Right renal cortex interstitium (tissue), 3 donors: ENCODE results near the gene COG2. TPM values are rescaled to one million over a fixed set of nuclear protein-coding genes. Genes with fewer than 3 reads are reported as not detected.
A peak's percentile ranks its signal among the peaks of the same experiment; 100 is the strongest.

ENCODE experiments used
- DNase-seq, 3 donors: peaks; one replicate each; pipeline ENCODE4 v3.0.0-alpha.2; 2013; ENCODE audit warnings: low read depth in 3 of 3, low spot score in 2 of 3
- polyA plus RNA-seq, 3 donors: library from polyadenylated mRNA; unstranded; fragments of 120-200 nt; gene quantifications; one replicate each; pipeline ENCODE4 v1.2.1, GENCODE V29; 2013; ENCODE audit not compliant: insufficient read length in 3 of 3

The COG2 gene
- polyA plus RNA-seq, 3 donors: 31.5 to 33.7 (median 32.2) TPM

DNA sequence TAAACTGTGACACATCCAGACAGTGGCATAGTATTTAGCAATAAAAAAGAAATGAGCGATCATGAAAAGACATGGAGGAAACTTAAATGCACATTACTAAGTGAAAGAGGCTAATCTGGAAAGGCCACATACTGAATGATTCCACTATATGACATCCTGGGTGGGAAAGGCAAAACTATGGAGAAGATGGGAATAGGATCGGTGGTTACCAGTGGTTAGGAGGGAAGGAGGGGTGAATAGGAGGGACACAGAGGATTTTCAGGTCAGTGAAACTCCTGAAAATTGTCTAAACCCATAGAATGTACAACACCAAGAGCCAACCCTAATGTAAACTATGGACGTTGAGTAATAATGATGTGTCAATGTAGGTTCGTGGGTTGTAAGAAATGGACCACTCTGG is 57.9 kb downstream of the COG2 start:
- DNase-seq: no peak

DNA sequence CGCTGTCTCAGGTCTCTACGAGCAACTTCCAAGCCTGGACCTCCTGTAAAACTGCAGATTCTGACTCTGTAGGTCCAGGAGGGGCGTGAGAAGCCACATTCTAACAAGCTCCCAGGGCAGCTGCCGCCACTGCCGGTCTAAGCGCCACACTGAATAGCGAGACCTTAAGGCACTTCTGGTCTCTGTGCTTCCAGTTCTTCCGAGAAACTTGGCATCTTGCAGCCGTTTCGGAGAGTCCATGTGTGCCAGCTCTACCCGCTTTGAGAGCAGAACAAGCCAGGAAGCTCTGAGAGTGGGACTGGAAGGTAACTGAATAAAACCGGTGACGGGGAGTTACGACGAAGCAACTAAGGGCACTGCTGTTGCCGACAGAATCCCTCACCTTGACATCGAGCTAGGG is 59.2 kb downstream of the COG2 start:
- no peak for DNase-seq

DNA sequence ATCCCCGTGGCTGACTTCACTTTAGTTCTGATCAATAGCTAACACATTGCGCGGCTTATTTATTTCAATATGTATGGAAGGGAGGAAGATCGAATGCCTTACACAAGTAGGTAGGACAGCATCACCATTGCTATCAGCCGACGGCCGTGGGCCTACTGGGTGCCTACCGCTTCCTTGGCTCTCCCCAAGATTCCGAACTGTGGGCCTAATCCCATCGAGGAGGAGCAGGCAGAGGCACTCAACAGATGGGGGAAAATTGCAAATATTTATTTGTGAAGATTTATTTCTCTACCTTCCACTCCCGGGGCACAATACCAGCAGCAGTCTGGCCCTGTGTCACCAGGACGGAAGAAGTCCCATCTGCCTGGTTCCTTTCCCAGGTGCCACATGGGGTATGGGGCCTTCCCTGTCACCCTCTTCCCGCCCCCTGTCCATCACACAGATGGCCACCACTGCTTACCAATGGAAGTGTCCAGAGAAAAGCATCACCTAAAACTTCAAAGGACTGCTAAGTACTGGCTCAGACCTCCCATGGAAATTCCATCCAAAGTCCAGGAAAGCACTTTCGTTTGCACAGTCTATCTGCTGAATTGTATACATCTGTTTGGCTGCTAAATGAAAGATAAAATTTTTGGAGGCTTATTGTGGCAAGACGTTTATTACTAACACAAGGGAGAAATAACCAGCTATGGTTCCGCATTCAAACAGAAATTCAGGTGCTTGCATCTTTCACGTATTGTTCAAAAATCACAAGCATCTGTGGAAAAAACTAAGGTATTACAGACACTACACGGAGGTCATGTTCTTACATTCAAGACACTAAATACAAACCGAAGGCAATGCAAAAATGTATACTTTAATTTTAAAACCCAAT is 59.9 kb downstream of the COG2 start:
- DNase-seq: no peak

DNA sequence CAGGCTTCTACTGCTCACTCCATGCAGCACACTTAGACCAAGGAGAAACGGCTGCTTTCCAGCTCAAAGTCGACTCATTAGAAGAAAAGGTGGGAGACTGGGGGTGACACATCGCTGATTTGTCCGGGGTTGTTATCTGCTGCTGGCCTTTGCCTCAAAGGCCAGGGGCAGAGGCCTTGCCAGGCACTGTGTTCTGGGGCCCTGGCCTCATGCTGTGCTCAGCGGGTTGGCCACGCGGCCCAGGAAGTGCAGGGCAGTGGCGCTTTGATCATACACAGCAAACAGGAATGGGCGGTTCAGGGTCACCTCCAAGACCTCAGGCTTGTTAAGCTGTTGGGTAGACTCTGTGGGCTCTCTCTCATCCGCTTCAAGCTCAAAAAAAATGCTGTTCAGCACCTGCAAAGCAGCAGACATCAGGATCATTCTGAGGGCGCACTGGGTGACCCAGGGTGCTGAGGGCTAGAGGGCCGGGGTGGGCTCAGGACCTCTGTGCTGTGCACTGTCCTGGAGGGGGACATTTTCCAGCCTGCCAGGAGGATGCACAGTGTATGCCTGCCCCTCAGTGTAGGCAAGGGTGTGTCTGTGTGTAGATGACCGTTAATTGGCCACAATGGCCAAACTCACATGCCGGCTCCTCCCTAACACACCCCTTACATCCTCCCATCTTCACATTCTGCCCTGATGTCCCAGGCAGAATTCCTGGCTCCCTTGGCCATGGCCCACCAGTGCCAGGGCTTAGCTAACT is 60.8 kb downstream of the COG2 start:
- DNase-seq: peak in 1 of 3 donors; percentile 32

DNA sequence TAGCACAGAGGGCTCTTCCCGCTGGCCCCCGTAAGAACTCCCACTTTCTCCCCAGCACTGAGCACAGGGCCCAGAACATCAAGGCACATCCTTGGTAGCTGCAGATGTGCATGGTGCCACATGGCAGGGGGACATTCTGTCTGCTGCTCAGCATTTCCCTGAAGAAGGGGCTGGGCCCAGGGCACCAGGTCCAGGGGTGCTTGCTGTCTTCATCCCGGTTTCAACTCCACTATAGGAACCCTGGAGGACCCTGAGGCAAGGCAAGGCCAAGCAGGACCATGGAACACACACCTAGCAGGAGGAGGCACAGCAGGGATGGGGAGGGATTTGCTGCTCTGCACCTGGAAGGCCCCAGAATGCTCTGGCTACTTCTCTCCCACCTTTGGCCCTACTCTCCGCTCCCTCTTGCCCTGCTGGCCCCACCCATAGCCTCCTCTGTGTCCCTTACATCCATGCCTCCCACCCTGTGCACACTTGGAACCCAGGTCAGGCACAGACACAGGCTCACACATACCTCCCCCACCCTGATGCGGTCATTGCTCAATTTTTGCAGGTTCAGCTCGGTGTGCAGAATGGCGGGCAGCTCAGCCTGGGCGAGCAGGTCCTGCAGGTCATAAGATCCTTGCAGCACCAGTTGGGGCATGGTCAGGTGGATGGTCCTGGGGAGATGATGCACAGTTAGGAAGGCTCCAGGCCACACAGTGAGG is 61.6 kb downstream of the COG2 start:
- DNase-seq: no peak

DNA sequence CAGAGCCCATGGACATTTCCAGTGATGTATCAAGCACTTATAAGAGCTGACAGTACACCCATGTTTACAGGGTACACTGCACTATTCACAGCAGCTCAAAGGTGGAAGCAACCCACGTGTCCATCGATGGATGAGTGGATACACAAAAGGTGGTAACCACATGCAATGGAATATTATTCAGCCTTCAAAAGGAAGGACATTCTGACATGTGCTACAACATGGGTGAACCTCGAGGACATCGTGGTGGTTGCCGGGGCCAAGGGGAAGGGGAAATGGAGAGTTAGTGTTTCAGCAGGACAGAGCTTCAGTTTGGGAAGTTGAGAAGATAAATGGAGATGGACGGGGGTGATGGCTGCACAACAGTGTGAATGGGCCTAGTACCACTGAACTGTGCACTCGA is 62.5 kb downstream of the COG2 start:
- no peak for DNase-seq

DNA sequence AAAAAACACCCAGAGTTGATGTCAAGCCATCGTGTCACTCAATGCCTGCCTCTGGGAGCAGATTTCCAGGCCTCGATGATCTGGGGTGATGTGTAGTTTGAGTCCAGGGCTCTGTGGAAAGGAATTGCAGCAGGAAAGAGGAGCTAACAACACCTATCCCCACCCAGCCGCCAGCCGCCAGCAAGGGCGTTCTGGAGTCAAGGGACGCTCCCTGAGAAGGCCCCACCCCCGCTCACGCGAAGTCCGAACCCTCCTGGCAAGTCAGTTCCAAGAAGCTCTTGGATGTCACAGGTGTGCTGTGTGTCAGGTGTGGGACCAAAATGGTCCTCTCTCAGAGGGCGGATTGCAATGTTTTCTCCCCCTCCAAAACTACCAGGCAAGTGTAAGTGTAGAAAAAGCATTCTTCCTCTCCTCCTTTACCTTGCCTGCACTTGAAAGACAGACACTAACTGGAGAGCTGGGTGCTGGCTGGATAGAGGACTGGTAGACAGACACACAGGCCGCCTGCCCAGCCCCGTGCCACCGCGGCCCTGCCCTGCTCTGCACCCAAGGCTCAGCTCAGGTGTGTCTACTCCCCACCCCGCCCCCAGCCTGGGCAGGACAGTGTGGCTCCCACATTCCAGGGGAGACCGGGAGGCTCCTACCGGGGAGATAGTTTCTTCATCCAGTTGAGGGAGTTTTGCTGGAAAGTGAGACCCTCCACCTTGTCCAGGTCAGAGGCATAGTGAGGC is 63.2 kb downstream of the COG2 start:
- no peak for DNase-seq

DNA sequence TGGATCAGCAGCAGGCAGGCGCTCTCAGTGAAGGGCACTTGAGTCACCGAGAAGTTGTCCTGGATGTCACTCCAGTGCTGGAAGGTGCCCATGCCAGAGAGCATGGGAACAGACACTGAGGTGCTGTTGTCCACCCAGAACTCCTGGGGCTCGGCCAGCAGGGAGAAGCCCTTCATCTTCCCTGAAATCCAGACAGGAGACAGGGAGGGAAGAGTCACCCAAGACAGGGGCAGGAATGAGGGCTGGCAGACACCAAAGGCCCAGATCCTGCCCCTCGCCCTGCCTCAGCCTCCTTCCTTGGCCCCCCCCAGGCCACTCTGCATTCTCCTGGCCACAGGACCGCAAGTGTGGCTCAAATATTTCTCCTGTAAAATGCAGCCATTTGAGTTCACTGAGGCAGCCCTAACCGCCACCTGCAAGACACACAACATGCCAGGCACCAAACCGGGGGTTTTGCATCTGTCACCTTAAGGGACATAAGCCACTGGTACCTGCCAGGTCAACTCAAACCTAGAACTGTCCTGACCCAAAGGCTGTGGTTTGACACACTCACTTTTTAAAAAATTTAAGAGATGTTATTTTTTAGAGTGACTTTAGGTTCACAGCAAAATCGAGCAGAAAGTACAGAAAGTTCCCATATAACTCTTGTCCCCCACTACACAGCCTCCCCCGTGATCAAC is 63.9 kb downstream of the COG2 start:
- DNase-seq: no peak

DNA sequence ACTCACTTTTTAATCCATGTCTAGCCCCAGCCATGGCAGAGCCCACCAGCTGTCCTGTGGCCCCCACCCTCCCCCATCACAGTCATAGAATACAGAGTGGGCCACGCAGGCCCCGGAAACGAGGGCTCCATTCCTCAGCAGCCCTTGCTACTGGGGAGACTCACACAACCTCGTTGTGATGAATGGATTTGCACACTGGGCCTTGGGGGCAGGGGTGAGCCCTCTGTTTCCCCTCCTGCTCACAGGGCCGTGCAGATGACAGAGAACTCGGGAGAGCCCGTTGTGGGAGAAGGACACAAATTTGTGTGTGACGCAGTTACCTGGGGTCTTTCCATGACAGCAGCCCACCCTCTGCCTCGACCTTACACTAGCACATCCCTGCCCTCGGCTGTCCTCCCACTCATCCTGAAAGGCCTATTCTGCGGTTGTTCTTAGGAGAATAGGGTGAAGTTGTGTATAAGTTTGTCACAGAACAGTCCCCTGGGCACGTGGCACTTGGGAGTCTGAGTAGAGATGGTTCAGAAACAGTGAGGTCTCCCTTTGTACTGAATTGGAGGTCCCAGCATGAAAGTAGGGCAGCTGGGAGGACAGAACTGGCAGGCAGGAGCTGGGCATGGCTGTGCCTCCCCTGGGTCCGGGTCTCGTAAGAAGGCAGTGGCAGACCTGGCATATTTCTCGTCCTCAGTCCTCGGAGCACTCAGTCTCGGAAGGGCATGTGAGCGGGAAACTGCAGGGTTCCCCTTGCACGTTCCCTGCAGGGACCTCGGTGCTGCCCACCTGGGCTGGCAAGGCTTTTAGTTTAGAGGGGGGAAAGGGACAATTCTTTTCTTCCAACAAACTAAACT is 64.8 kb downstream of the COG2 start:
- DNase-seq: no peak

DNA sequence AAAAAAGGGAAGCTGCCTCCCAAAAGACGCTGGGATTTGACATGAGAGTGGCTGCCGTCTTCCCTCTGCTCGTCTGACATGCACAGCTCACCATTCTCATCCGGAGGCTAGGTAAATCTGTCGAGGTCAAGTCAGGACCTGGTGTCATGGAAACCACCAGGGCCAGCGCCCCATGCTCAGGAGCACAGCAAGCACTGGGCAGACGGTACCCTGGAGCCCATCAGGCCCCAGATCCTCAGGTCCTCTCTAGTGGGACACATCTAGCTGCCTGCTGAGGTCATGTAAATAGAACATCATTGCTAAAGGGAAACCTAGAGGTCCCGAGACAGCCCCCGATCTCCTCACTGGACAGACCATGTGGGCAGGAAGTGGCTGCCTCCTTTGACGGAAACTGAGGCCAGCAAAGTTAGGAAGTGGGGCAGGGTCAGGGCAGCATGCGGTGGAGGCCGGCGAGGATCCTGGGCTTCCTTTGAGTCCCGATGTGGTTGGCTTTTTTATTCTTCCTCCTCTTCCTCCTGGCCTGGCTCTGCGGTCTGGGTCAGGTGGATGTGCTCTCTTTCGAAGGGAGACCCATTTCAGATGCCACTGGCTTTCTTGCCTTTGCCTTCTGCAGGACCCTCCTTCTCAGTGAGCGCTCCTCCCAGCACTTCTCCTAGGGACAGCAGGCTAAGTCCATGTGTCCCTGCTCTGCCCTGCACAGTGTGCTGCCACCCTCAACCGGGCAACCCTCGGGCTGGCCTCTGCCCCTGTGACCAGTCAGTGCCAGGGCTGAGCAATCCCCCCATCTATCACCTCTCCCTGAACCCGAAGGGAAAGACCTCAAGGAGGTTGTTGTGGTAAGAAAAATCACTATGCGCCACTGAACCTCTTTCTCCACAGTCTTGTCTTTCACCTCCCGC is 65.7 kb downstream of the COG2 start:
- DNase-seq: no peak

DNA sequence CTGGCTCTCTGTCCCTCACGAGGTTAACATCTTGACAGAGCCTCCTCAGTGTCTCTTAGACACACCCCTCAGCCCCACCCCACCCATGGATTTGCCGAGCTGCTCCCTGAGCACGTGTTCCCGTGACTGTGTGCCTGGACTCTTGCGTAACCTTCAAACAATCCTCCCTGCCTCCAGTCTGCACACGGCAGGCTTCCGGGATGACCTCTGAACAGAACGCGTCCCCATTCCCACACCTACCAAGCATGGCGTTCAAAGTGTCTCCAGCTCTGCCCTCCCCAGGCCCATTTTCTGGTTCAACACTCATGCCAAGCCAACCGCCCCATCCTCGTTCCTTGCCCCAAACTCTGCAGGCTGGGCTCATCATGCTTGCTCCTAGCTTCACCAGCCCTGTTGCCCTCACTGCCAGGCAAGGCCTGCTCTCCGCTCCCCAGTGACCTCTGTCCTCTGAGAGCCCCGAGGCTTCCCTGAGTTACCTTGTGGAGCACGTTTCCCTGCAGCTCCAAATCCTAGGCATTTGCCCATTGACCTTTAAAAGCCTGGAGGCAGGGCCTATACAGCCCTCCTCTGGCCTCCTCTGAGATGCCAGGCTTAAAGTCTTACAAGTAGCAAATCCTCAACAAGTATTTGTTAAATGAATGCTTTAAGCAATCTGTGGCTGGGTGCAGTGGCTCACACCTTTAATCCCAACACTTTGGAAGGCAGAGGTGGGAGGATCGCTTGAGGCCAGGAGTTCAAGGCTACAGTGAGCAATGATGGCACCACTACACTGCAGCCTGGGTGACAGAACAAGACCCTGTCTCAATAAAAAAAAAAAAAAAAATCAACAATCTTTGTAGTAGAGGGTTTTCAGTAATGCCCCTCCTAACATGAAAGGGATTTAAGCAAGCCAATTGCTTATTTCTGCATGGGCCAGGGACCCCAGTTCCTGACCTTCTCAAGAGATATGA is 66.6 kb downstream of the COG2 start:
- DNase-seq: no peak

DNA sequence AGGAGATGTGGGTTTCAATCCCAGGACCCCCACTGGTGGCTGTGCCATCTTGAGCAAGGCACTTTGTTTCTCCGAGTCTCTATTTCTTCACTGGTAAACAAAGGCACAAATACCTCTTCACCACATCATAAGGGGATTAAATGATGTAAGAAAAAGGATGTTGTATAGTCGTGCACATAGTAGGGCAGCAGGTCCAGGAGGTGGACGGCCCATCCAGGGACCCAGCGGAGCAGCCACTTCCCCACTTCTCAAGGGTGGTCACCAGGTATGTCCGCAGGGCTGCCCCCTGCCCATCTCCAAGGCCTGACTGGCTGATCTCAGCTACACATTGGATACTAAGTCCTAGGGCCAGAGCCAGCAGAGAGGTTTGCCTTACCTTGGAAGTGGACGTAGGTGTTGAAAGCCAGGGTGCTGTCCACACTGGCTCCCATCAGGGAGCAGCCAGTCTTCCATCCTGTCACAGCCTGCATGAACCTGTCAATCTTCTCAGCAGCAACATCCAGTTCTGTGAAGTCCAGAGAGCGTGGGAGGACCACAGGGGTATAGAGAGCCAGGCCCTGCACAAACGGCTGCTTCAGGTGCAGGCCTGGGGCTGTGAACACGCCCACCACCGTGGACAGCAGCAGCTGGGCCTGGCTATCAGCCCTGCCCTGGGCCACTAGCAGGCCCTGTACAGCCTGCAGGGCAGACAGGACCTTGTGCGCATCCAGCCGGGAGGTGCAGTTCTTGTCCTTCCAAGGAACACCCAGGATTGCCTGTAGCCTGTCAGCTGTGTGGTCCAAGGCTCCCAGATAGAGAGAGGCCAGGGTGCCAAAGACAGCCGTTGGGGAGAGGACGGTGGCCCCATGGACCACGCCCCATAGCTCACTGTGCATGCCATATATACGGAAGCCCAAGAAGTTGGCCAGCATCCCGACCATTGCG is 67.6 kb downstream of the COG2 start:
- no peak for DNase-seq

DNA sequence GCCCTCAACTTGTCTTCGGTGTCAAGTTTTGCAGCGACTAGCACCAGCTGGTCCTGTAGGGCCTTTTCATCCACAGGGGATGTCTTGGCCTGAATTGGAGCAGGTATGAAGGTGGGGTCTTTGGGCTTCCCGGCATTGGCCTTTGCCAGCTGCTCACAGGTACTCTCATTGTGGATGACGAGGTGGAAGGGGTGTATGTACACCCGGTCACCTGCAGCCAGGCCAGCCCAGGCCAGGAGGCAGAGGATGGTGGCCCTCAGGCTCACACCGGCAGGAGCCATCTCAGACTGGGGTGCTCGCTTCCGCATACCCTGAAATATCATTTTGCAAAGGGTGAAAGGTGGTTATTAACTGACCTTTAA is 68.2 kb downstream of the COG2 start:
- no peak for DNase-seq

DNA sequence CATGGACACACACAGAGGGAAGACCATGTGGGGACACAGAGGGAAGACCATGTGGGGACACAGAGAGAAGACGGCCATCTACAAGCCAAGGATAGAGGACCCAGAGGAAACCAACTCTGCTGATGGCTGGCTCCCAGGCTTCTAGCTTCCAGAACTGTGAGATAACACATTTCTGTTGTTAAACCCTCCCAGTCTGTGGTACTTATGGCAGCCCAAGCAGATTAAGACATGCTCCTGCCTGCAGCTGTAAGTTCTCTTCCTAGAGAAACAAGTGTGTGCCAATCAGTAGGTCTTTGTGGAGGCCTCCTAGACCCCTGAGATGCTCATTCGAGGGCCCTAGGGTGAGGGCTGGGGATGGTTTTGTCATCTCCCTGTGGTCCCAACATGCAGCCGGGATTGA is 69.0 kb downstream of the COG2 start:
- no peak for DNase-seq

DNA sequence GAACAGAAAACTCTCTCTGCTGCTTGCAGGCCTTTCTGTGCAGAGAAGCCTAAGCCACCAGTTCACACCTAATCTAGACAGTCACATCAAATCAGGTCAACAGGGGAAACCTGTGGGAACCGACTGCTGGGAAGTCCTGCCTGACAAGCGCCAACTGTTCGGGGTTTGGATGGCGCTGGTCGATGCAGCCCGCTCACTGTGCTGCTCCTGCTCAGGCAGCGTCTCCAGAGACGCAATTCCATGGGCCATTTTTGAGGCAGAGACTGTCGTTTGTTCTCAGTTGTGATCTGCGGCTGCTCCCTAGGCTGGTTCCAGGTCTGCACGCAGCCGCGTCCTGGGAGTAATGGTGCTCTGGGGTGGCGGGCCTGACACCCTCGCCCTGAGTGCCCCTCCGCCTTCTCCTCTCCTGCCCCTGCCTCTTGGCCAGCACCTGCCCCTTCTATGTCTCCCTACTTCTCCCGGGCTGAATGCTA is 70.2 kb downstream of the COG2 start:
- DNase-seq: no peak

DNA sequence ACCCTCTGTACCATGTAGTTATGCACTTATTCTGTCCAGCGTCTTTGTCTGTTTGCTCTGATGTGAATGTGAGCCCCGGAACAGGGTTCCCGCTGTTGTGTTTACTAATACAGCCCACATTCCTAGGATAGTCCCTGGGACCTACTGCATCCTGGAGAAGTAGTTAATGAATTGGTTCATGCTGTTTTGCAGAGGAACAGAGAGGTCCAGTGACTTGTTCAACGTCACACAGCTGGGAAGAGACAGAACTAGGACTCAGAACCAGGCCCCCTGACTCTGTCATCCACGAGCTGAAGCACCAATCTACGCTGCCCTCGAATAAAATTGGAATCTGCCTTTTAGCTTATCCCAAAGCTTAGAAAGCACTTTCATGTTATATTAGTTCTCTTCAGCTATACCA is 70.9 kb downstream of the COG2 start:
- DNase-seq: no peak
